HCT116 (cell line): ENCODE data around the gene MTA1. TPM values are rescaled to one million over a fixed set of nuclear protein-coding genes. Genes with fewer than 3 reads are reported as not detected.

Source experiments
- ATAC-seq: fragments of 200-7000 bp; cut with Tn5 transposase; 2 replicates; pipeline ENCODE4 v1.9.1; 2020; ENCODE audit warnings: mild to moderate bottlenecking, moderate library complexity
- BruUV-seq: library from RNA; stranded (reverse); fragments of 400-500 nt; replicated peaks from 2 replicates; lab custom pipeline; 2021; lab: Mats Ljungman, UMichigan
- CTCF ChIA-PET: fragments of 300-600 bp; sonication (Branson Sonifier 250); formaldehyde crosslinking; loops from one replicate; lab custom pipeline; 2021; ENCODE audit warnings: antibody characterized with exemption; lab: Charles Lee
- POLR2A ChIA-PET: fragments of 300-600, 350-600 bp; sonication (Branson Sonifier 250); formaldehyde crosslinking; loops from one replicate; lab custom pipeline; 2021; ENCODE audit warnings: antibody characterized with exemption; lab: Charles Lee
- RAD21 ChIA-PET, 2 experiments: fragments of 300-600 bp; sonication (Branson Sonifier 250); formaldehyde crosslinking; loops; one replicate each; lab custom pipeline; 2023; ENCODE audit warnings: low total read pairs in 2 of 2; ENCODE audit not compliant: uncharacterized antibody in 2 of 2, unreplicated experiment in 2 of 2, low non-redundant PET in 1 of 2; lab: Charles Lee
- DNase-seq: peaks from one replicate; pipeline ENCODE4 v3.0.0-alpha.2; 2010; ENCODE audit warnings: low read depth, low spot score
- H2AFZ ChIP-seq: fragments of 200-600 bp; shearing (Covaris generic), sonication (generic); 2 replicates; pipeline ENCODE4 v1.6.1; 2017; ENCODE audit warnings: low read depth, mixed run types, mixed read lengths, antibody characterized with exemption, low read length; ENCODE audit not compliant: poor library complexity, severe bottlenecking
- H3K27ac ChIP-seq: 2 replicates; pipeline ENCODE4 v1.5.1; 2012; ENCODE audit warnings: low read depth, low read length
- H3K27me3 ChIP-seq: fragments of 200-600 bp; sonication (generic); 2 replicates; pipeline ENCODE4 v1.6.1; 2016; ENCODE audit warnings: mixed run types, low read length, mixed read lengths; ENCODE audit not compliant: insufficient read depth
- H3K36me3 ChIP-seq, 2 experiments: fragments of 200-500 bp in 1 of 2; fragments of 200-600 bp in 1 of 2; sonication (Bioruptor generic) in 1 of 2; sonication (generic) in 1 of 2; 2 replicates each; pipeline versions ENCODE4 v1.5.1 to v1.6.1; 2014 to 2016; ENCODE audit warnings: low read length in 2 of 2, inconsistent platforms in 1 of 2, mixed read lengths in 1 of 2, mixed run types in 1 of 2; ENCODE audit not compliant: insufficient read depth in 2 of 2, control insufficient read depth in 1 of 2
- H3K4me1 ChIP-seq, 2 experiments: fragments of 200-600 bp in 1 of 2; sonication (generic) in 1 of 2; 2 replicates each; pipeline versions ENCODE4 v1.5.1 to v1.6.1; 2012 to 2017; ENCODE audit warnings: low read length in 2 of 2, inconsistent platforms in 1 of 2, mild to moderate bottlenecking in 1 of 2, mixed read lengths in 1 of 2, mixed run types in 1 of 2, moderate library complexity in 1 of 2; ENCODE audit not compliant: insufficient read depth in 2 of 2, control insufficient read depth in 1 of 2
- H3K4me2 ChIP-seq: fragments of 200-600 bp; sonication (generic); 2 replicates; pipeline ENCODE4 v1.6.1; 2017; ENCODE audit warnings: mixed run types, low read length, mixed read lengths
- H3K4me3 ChIP-seq, 2 experiments: fragments of 200-600 bp in 1 of 2; sonication (generic) in 1 of 2; replicated peaks in 1 of 2; 2 replicates each; pipeline ENCODE4 v1.5.1; 2011 to 2016; ENCODE audit warnings: low read length in 2 of 2, control low read depth in 1 of 2, low read depth in 1 of 2, mild to moderate bottlenecking in 1 of 2, mixed read lengths in 1 of 2, mixed run types in 1 of 2
- H3K79me2 ChIP-seq: fragments of 200-600 bp; sonication (generic); 2 replicates; pipeline ENCODE4 v1.6.1; 2017; ENCODE audit warnings: mild to moderate bottlenecking, mixed run types, low read length, moderate library complexity, mixed read lengths; ENCODE audit not compliant: insufficient read depth
- H3K9ac ChIP-seq: fragments of 200-600 bp; sonication (generic); 2 replicates; pipeline ENCODE4 v1.6.1; 2016; ENCODE audit warnings: low read length, mixed read lengths
- H3K9me2 ChIP-seq: fragments of 200-600 bp; sonication (generic), shearing (Covaris generic); 2 replicates; pipeline ENCODE4 v1.6.1; 2017; ENCODE audit warnings: mixed run types, mild to moderate bottlenecking, moderate library complexity; ENCODE audit not compliant: insufficient read depth
- H3K9me3 ChIP-seq, 2 experiments: fragments of 200-500 bp in 1 of 2; fragments of 200-600 bp in 1 of 2; sonication (Bioruptor generic) in 1 of 2; sonication (generic) in 1 of 2; 2 replicates each; pipeline ENCODE4 v1.6.1; 2014 to 2017; ENCODE audit warnings: low read length in 2 of 2, mixed read lengths in 2 of 2, inconsistent platforms in 1 of 2, low read depth in 1 of 2, mild to moderate bottlenecking in 1 of 2, mixed run types in 1 of 2, moderate library complexity in 1 of 2; ENCODE audit not compliant: control insufficient read depth in 1 of 2, insufficient read depth in 1 of 2
- H4K20me1 ChIP-seq: fragments of 200-600 bp; sonication (generic), shearing (Covaris generic); 2 replicates; pipeline ENCODE4 v1.6.1; 2017; ENCODE audit warnings: mixed run types, mild to moderate bottlenecking, moderate library complexity; ENCODE audit not compliant: insufficient read depth
- CBX3 ChIP-seq: IDR thresholded peaks from 2 replicates; pipeline ENCODE4 v1.6.1; 2012; ENCODE audit warnings: low read depth
- CEBPB ChIP-seq: IDR thresholded peaks from 2 replicates; pipeline ENCODE4 v1.6.1; 2012; ENCODE audit warnings: low read depth
- EGR1 ChIP-seq: IDR thresholded peaks from 2 replicates; pipeline ENCODE4 v1.6.1; 2012; ENCODE audit warnings: low read depth
- ELF1 ChIP-seq: IDR thresholded peaks from 2 replicates; pipeline ENCODE4 v1.6.1; 2012; ENCODE audit warnings: low read depth, borderline replicate concordance
- EZH2 ChIP-seq: fragments of 200-600 bp; sonication (generic); IDR thresholded peaks from 2 replicates; pipeline ENCODE4 v1.6.1; 2017; ENCODE audit warnings: antibody characterized with exemption, mixed run types
- EZH2phosphoT487 ChIP-seq: fragments of 200-600 bp; IDR thresholded peaks from 2 replicates; pipeline ENCODE4 v1.6.1; 2018; ENCODE audit warnings: antibody characterized with exemption, borderline replicate concordance
- JUND ChIP-seq: IDR thresholded peaks from 2 replicates; pipeline ENCODE4 v1.6.1; 2012
- MAX ChIP-seq: IDR thresholded peaks from 2 replicates; pipeline ENCODE4 v1.6.1; 2012
- POLR2AphosphoS5 ChIP-seq: IDR thresholded peaks from 2 replicates; pipeline ENCODE4 v1.6.1; 2011; ENCODE audit warnings: mild to moderate bottlenecking, low read depth, low read length, moderate library complexity
- RAD21 ChIP-seq: IDR thresholded peaks from 2 replicates; pipeline ENCODE4 v1.6.1; 2012; ENCODE audit warnings: low read depth, mild to moderate bottlenecking
- SIN3A ChIP-seq: IDR thresholded peaks from 2 replicates; pipeline ENCODE4 v1.6.1; 2012; ENCODE audit warnings: low read depth
- TCF7L2 ChIP-seq: IDR thresholded peaks from 2 replicates; pipeline ENCODE4 v1.7.0; 2011; ENCODE audit warnings: borderline replicate concordance, inconsistent platforms; ENCODE audit not compliant: insufficient read depth, insufficient read length; ENCODE audit errors: extremely low read depth
- ZBTB33 ChIP-seq: IDR thresholded peaks from 2 replicates; pipeline ENCODE4 v1.6.1; 2011; ENCODE audit warnings: mild to moderate bottlenecking, low read length, moderate library complexity; ENCODE audit not compliant: insufficient replicate concordance; ENCODE audit errors: extremely low read depth
- ZFX ChIP-seq: fragments of 450-650 bp; IDR thresholded peaks from 2 replicates; pipeline ENCODE4 v1.6.1; 2017
- ZNF274 ChIP-seq: fragments of 200-500 bp; sonication (Bioruptor generic); IDR thresholded peaks from 2 replicates; pipeline ENCODE4 v1.6.1; 2014; ENCODE audit warnings: mild to moderate bottlenecking, low read depth, low read length, inconsistent platforms
- intact Hi-C: fragments of 100-400 bp; cut with micrococcal nuclease; formaldehyde crosslinking; loops from 2 replicates; pipeline ENCODE4 v1.10.0; 2022
- total RNA-seq: library from RNA; stranded (reverse); gene quantifications from one replicate; pipeline ENCODE4 v1.2.1, GENCODE V29; 2021; ENCODE audit not compliant: unreplicated experiment

The MTA1 gene
- total RNA-seq, 1 experiment from 2014 or later = 229 TPM

- intact Hi-C loops = no loop called here
- H3K79me2 ChIP-seq = peaks cover 93% of the 10 kb centered on the region
- H3K4me2 ChIP-seq = no peak overlapping the region
- BruUV-seq = no TSS peak
- POLR2A ChIA-PET = no interaction called here
- H3K4me3 ChIP-seq = no peak overlapping the region
- no peaks in the 10 kb centered on the region for H3K27me3 ChIP-seq
- H3K36me3 ChIP-seq = peaks cover 2 to 7% of the 10 kb centered on the region in 2 experiments; a peak in 3 of 4 replicates
- H3K9ac ChIP-seq = no peak overlapping the region
- TF ChIP-seq EGR1 (no peak), JUND (no peak), ZFX (no peak), TCF7L2 (no peak), RAD21 (no peak), EZH2 (no peak), EZH2phosphoT487 (no peak), ZNF274 (no peak), SIN3A (no peak)
- no peaks in the 10 kb centered on the region for H3K9me2 ChIP-seq
- no peak overlapping the region for H3K27ac ChIP-seq
- no peak overlapping the region for H2AFZ ChIP-seq
- no peaks in the 10 kb centered on the region for H3K9me3 ChIP-seq
- H3K4me1 ChIP-seq = peaks cover 20 to 38% of the 10 kb centered on the region in 2 experiments
- ATAC-seq (no peak), DNase-seq (no peak)
- RAD21 ChIA-PET = no interaction called here
- CTCF ChIA-PET = no interaction called here
- H4K20me1 ChIP-seq = peaks cover 25% of the 10 kb centered on the region
These were observed 13.0 kb downstream of the MTA1 start for GRCh38 chr14:105432657-105433056.

- no peak for TF ChIP-seq POLR2AphosphoS5
- no peak for TF ChIP-seq SIN3A
- no peak for TF ChIP-seq JUND
- TF ChIP-seq EZH2phosphoT487 = no peak
- no peak for TF ChIP-seq CEBPB
- no peak for TF ChIP-seq ZBTB33
- TF ChIP-seq MAX = no peak
- no peak for TF ChIP-seq CBX3
- TF ChIP-seq ELF1 = no peak
- TF ChIP-seq, all 23 proteins: peak for 0
- ATAC-seq (0 out of 2 replicates have a peak, but pooled peaks have one; percentile 6), DNase-seq (no peak)
- ChIA-PET RAD21 (no interaction called here), CTCF (no interaction called here), POLR2A (no interaction called here)
- H2AFZ ChIP-seq = no peak overlapping the region
- no TSS peak for BruUV-seq
- H3K4me3 ChIP-seq = no peak overlapping the region
- H3K27ac ChIP-seq = no peak overlapping the region
- H3K9ac ChIP-seq = no peak overlapping the region
- H3K4me1 ChIP-seq = peaks cover 20 to 33% of the 10 kb centered on the region in 2 experiments
- no peaks in the 10 kb centered on the region for H3K27me3 ChIP-seq
- no peaks in the 10 kb centered on the region for H3K9me3 ChIP-seq
- no peaks in the 10 kb centered on the region for H3K9me2 ChIP-seq
- peaks cover 25% of the 10 kb centered on the region for H4K20me1 ChIP-seq
- peaks cover 93% of the 10 kb centered on the region for H3K79me2 ChIP-seq
- H3K36me3 ChIP-seq = peaks cover 2 to 7% of the 10 kb centered on the region in 2 experiments; a peak in 2 of 4 replicates
- no peak overlapping the region for H3K4me2 ChIP-seq
- intact Hi-C loops = no loop called here
These were observed 13.6 kb downstream of the MTA1 start for GRCh38 chr14:105433161-105433605.
